Stromal cell of bone marrow (primary cell): ENCODE results near the gene GPR146.
"Not testable (repeated sequence)": the region's sequence is repeated elsewhere in the genome, so short reads cannot be mapped to it uniquely, and the experiment has no call there.

Experiments
- DNase-seq: peaks from one replicate; pipeline ENCODE4 v3.0.0-alpha.2; 2012; ENCODE audit warnings: low read depth

The GPR146 gene

DNA sequence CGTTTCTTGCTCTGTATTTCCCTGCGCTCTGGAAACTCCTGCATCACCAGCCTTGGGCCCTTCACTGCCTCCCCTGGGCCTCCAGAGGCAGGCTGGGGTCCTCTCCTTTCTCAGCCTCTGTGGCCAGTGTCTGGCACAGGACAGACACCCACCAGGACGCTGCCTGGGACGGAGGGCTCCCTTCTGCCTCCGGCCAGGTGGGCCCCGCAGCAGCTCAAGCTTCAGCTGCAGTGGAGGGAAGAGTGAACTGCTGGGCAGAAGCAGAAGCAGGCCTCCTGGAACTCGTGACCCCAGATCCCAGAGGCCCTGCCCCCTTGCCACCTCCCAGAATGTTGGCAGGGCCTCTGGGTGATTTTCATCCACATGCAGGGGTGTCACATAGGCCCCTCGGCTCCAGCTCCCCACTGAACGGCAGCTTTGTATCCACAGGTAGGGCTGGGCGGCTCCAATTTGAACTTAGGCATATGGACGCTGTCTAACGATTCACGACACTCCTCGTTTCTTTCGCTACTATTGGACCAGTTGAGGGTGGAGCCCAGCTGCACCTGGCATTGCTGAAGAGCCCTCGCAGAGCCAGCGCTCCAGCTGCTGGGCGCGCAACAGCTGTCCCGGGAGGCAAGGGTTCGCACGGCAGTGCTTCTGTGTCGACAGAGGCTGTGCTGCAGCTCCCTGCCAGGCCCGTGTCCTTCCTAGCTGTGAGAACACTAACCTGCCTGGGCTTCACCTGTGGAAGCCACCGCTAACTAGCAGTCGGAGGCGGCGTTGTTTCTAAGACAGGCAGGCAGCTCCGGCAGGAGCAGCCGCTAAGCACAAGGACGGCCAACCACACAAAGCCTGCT lies 18.4 kb upstream of the GPR146 start:
- DNase-seq = no peak

DNA sequence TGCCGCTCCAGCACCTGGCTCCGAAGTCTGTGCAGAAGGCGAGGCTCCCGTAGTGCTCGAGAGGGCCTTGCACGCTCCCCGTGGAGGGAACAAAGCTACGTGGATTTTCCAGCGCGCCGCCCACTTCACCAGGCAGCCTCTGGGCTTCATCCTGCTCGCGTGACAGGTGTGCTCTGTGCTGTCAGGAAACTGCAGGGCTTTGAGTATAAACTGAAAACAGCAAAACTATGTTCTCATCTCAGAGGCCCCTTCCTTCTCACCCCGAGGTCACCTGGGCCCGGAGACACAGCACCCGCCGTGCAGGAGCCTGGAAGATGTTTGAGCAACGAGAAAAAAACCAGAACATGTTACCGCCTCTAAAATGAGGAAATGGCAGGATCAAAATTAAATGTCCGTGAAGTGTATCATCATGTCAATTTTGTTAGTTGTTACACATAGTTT lies 17.6 kb upstream of the GPR146 start:
- no peak for DNase-seq

DNA sequence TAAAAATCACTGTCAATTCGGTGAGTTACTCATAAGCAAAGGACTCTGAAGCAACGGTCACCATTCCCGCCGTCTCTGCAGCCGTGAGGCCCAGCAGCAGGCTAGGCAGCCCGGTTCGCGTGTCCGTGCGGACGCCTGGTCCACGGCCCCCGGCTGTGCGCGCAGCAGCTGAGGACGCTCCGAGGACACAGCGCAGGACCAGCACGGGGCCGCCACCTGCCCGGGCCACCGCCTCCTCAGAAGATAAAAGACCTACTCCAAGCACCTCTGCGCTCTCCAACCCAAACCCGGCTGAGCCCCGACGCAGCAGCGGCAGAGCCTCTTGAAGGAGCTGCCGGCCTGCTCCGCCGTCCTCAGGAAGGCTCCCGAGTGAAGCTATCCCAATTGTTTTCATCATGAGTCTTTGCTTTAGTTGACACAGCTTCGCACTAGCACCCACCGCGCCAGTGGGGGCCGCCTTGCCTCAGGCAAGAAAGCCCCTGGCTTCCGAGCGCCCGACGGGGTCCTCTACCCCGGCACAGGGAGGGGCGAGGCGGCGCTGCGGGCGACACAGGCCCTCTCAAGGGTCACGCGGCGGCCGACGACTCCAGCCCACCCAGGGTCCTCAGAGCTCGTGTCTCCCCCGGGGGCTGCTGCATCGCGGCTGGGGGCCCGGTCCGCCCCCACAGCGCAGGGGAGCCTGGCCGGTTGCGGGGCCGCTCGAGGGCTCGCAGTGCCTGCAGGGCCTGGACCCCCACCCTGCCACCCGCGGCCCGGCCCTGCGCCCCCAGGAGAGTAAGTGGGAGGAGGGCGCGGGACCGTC lies 16.9 kb upstream of the GPR146 start:
- no peak for DNase-seq

DNA sequence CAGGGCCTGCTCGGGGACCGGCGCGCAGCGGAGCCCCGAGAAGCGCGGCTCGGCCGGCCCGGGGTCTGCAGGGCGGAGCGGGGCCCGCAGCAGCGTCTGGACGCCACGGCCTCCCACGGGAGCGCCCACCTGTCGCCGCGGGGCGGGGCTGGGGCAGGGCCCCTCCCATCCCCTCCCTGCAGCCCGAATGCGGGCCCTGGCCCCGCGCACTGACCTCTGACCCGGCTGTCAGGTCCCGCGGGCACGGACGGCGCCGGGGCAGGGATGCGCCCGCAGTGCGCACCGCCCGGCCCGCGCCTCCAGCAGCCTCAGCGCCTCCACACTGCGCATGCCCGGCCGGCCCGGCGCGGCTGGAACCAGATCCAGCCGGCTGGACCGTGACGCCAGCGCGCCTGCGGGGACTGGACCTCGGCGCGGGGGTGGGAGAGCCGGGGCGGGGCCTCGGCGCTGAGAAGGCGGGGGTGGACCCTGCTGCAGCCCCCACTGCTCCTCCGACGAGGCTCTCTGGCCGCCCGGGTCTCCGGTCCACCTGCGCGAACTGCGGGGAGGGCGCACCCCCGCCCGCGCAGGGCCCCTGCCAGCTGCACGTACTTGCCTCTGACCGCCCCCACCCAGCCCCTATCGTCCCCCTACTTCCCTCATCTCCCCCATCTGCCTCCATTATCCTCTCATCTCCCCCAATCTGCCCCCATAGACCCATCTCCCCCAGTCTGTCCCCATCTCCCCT lies 16.1 kb upstream of the GPR146 start:
- peak; percentile 76 for DNase-seq

DNA sequence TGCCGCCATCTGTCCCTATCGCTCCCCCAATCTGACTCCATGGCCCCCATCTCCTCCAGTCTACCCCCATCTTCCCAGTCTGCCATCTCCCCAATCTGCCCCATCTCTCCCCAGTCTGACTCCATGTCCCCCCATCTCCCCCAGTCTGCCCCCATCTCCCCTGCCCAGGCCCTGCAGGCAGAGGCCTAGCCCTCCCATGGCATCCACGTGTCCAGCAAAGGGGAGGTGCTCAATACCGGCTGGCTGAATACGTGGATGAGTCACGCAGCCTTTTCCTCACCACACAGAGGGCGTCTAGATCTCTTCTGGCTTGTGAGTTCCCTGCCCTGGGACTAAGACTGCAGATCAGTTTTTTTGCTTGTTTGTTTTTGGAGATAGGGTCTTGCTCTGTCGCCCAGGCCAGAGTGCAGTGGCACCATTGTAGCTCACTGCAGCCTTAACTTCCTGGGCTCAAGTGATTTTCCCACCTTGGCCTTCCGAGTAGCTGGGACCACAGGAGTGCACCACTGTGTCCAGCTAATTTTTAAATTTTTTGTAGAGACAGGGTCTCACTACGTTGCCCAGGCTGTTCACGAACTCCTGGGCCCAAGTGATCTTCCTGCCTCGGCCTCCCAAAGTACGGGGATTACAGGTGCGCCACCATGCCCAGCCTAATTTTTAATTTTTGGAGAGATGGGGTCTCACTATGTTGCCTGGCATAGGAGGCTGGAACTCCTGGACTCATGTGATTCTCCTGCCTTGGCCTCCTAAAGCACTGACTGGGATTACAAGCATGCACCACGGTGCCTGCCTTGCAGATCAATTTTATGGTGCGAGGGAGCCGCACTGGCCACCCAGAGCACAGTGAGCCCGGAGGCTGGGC lies 15.3 kb upstream of the GPR146 start:
- peak; percentile 93 for DNase-seq

DNA sequence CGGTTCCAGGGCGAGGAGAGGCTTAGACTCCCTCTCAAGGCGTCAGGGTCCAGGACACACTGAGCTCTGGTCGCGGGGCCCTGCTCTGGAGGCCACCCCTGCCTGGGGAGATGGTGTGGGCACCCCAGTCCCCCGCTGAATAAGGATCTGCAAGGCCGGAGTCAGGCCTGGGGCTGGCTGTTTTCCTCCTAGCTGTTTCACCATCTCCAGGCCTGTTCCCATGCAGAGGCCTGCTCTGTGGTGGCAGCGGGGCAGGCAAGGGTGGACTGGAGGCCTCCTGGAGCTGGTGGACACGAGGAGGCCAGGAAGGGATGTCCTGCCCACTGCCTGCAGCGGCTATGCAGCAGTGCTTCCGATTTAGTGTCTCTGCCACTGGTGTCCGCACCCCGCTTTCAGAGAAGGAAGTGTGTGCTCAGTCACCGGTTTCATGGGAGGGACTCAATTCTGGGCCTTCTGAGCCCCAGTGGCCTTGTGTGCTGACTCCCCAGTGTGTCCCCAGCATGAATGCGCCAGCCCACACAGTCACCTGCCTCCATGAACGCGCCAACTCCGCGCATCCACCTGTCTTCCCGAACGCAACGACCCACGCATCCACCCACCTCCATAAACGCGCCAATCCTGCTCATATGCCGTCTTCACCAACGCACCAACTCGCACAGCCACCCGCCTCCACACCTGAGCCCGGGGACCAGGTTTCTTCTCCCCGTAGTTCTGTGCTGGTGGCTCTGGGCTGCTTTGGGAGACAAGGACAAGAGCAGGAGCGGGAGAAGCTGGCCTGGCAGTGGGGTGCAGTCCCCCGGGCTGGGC lies 14.5 kb upstream of the GPR146 start:
- DNase-seq = no peak

DNA sequence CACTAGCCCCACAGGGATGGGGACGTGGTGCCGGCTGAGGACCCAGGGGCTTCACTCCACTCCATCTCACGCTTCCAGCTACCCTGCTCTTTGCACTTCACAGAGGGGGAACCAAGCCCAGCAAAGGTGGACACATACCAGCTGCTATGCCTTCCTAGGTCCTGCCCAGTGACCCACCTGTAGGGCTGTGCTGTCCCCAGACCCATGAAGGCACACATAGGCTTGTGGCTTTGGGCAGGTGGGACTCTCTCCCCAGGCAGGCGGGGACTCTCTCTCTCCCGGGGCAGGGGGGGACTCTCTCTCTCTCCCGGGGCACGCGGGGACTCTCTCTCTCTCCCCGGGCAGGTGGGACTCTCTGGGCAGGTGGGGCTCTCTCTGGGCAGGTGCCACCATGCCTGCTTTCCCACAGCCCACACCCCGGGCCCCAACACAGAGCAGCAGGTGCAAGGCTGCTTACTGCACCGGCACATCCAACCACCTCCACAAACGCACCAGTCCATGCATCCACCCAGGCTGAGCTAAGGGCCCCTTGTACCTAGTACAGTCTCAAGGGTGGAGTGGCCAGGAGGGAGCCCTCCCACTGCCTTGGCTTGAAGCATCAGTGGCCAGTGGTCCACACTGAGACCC lies 13.8 kb upstream of the GPR146 start:
- no peak for DNase-seq

DNA sequence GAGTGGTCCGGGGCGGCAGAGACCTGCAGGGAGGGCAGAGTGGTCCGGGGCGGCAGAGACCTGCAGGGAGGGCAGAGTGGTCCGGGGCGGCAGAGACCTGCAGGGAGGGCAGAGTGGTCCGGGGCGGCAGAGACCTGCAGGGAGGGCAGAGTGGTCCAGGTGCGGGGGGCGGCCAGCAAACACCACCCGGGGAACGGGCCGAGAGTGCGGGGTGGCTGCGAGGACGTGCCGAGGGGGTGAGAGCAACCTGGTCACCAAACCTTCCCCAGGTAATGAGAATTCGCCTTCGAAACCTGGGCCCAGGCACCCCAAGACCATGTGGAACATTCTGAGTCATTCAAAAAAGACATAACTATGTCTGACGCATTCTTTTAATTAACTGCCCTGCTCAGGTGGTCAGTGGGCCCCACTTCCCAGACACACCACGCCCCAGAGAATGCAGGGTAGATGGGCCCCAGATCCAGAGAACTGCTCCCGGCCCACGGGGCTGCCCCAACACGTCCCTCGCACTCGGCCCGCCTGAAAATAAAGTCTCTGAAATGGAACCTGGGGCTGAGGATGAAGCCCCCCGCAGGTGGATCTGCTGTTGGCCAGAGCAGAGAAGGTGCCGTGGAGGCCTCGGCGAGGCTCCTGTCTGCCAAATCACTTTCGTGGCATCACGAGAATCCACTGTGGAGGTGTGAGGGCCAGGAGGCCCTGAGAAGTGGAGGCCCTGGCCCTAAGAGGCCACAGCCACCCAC lies 12.5 kb upstream of the GPR146 start:
- no peak for DNase-seq

DNA sequence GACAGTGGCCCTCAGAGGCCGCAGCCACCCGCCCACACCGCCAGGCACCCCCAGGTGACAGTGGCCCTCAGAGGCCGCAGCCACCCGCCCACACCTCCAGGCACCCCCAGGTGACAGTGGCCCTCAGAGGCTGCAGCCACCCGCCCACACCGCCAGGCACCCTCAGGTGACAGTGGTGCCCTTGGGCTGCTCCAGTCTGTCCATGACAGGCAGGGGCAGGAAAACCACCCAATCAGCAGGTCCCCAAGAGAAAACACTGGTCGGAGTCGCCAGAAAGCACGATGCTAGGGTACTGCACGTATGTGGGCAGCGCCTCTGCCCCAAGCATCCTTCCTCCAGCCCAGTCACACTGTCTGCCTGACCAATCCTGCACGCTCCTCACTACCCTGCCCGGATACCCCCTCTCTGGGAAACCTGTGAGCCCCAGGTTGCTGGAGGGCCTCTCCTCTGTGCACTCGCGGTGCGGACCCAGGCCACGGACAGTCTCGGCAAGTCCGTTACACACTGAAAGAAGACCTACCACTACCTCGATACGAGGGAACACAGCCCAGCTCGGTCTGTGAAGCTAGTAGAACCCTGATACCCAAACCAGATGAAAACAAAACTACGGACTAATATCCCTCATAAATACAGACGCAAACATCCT lies 11.7 kb upstream of the GPR146 start:
- no peak for DNase-seq

DNA sequence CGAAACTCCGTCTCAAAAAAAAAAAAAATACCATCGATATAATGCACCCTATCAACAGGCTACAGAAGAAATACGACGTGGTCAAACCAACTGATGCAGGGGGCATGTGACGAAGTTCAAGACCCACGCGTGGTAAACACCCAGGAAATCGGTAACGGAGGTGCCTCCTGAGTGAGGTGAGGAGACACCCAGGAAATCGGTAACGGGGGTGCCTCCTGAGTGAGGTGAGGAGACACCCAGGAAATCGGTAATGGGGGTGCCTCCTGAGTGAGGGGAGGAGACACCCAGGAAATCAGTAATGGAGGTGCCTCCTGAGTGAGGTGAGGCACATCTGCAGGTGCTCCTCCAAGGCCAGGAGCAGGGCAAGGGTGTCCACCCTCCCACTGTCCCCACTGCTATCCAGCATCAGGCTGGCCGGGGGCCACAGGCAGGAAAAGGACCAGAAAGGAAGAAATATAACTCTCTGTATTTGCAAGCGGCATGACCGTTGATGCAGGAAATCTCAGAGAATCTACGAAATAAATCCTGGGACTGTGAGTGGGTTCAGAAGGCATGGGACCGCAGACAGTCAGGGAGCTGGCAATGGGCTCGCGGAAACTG lies 10.7 kb upstream of the GPR146 start:
- no peak for DNase-seq

DNA sequence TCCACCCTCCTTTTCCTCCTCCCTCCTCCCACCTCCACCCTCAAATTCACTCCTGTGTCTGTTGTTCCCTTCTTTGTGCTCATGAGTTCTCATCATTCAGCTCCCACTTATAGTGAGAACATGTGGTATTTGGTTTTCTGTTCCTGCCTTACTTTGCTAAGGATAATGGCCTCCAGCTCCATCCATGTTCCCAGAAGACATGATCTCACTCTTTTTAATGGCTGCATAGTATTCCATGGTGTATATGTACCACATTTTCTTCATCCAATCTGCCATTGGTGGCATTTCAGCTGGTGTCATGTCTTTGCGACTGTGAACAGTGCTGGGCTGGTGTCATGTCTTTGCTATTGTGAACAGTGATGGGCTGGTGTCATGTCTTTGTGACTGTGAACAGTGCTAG lies 9.6 kb upstream of the GPR146 start:
- DNase-seq = not testable (repeated sequence)

DNA sequence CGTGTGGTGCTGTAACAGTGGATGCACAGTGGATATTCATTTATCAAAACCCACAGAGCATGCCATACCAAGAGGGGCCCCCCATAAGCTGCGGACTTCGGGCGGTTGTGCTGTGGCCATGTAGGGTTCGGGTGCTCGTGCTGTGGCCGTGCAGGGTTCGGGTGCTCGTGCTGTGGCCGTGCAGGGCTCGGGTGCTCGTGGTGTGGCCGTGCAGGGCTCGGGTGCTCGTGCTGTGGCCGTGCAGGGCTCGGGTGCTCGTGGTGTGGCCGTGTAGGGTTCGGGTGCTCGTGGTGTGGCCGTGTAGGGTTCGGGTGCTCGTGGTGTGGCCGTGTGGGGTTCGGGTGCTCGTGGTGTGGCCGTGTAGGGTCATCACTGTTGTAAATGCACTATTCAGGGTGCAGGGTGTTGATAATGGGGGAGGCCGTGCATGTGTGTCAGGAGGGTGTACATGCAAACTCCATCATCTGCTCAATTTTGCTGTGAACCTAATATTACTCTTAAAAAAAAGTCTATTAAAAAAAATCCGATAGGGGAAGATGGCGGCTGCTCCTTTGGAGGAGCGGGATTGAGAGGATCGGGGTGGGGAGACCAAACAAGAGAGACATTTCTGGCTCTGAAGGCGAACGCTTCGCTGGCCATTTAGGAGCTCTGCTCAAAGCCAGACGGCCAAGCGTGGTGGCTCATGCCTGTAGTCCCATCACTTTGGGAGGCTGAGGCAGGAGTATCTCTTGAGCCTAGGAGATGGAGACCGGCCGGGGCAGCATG lies 8.0 kb upstream of the GPR146 start:
- not testable (repeated sequence) for DNase-seq

DNA sequence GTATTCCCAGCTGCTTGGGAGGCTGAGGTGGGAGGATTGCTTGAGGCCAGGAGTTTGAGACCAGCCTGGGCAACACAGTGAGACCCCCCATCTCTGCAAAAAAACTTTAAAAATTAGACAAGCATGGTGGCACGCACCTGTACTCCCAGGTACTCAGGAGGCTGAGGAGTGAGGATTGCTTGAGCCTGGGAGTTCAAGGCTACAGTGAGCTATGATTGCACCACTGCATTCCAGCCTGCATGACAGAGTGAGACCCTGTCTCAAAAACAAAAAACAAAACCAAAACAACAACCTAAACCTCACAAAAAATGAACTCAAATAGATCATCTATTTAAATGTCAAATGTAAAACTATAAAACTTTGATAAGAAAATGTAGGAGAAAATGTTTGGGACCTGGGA lies 4.1 kb upstream of the GPR146 start:
- DNase-seq = not testable (repeated sequence)

DNA sequence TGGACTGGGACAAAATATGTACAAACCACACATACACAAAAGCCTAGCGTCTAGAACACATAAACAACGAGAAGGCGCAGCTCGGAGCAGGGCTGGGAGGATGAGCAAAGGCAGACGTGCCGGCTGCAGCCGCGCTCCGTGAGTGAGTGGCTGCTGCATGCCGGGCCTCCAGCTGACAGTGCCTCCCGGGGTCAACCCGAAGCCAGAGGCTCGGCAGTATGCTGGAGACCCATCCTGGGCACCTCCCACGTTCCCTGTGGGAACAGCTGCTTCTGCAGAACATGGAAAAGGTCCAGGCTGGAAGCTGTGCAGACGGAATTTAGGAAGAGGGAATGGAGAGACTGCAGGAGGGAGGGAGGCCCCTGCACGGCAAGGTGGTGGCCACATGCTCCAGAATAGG lies 3.6 kb upstream of the GPR146 start:
- no peak for DNase-seq

DNA sequence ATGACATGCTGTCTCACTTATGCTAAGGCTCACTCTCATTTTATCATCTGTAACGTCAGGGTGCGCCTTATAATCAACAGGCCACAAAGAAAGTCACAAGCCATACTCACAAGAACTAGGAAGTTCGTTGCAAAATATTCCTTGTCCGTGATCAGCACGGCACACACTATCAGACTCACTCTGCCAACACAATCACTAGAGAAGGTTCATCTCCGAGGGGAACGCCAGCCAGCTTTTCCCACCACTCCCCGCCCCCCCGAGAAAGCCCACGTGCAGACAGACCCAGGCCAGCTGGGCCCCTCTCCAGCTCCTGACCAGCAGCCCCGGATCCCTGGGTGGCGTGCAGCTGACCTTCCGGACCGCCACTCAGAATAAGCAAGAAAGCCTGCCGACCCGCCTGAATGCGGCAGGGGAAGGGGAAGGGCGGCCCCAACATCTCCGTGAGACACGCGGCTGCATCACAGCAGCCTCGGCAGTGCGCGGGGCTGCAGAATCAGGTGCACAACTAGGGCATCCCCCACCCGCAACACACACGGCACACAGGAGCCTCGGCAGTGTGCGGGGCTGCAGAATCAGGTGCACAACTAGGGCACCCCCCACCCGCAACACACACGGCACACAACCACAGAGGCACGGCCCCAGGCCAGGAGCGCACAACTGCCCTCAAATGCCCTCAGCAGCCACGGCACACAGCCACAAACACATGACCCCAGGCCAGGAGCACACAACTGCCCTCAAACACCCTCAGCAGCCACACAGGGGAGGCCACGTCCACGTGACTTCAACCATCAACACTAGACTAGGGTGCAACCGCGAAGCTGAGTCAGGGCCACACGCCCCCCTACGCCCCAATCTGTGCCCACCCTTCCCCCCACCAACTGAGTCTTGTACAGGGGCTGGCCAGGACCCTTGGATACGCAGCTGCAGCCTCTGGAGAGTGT lies 2.5 kb upstream of the GPR146 start:
- DNase-seq = no peak

DNA sequence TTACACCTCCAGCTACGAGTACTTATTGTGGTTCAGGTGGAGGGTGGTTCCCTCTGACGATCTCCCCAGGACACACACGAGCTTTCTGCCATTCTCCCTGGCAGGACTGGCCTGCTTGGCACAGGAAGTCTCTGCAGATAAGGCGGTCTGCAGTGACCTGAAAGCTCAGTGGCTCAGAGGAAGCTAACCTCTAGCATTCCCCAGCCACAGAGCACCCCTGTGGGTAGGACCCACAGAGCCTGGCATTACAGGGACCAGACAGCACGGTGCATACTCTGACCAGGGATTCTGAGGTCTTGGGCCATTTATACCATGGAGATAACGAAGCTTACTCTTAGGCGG lies 1.9 kb upstream of the GPR146 start:
- no peak for DNase-seq
